ENCODE data around the gene CEP20.
"Not testable (repeated sequence)": the region's sequence is repeated elsewhere in the genome, so short reads cannot be mapped to it uniquely, and the experiment has no call there.

Gene CEP20, protein sequence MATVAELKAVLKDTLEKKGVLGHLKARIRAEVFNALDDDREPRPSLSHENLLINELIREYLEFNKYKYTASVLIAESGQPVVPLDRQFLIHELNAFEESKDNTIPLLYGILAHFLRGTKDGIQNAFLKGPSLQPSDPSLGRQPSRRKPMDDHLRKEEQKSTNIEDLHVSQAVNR

DNA sequence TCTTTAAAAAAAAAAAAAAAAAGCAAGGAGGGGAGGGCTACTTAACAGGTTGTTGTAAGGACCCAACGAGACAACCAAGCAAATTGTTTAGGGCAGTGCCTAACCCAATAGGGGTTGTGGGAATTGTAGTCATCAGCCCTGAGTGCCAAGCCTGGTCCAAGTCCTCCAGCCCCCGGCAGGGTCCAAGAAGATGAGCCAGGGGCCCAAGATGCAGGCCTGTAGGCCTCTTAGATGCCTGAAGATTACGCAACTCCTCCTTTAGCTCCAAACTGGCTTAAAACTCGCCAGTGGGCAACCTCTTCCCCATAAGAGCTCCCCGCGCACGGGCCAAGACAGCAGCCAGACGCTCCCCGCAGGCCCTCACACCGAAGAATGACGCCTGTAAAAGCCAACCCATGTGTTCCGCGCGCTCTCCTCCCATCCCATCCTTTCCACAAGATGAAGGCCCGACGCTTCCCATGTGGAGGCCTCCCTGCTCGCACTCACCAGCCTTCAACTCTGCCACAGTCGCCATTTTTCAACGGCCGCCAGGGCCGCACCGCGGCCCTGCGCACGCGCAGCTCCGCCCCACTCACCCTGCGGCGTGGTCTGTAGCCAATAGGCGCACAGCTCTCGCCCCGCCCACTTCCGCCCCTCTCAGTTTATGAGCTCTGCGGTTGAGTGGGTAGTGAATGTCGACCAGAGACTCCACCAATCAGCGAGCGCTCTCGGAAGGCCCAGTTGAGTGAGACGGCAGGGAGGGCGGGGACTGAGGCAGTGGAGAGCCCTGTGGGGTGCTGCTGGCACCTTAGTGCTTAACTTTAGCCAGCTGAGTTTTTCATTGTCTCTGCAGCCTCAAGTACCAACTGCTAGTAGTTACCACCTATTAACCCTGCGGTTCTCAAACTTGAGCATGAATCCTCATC is at the start of gene CEP20:
Gene CEP20, minus strand, starts transcription at position 532 of the 905 bp plus-strand sequence. Its CDS starts 18 bp downstream, at position 514.
- DNase-seq (ENCODE audit: low read depth in 2 of 2), result peak; percentile 100

DNA sequence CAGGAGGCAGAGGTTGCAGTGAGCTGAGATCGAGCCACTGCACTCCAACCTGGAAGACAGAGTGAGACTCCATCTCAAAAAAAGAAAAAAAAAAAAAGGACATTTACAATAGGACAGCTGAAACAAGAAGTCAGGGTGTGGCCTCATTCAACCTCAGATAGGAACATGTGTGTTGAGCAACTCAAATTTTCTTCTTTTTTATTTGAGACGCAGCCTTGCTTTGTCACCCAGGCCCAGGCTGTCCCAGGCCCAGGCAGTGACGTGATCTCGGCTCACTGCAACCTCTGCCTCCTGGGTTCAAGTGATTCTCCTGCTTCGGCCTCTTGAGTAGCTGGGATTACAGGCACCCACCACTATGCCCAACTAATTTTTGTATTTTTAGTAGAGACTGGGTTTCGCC is 48.4 kb upstream of the CEP20 start:
- not testable (repeated sequence) for DNase-seq (ENCODE audit: low read depth in 2 of 2)

DNA sequence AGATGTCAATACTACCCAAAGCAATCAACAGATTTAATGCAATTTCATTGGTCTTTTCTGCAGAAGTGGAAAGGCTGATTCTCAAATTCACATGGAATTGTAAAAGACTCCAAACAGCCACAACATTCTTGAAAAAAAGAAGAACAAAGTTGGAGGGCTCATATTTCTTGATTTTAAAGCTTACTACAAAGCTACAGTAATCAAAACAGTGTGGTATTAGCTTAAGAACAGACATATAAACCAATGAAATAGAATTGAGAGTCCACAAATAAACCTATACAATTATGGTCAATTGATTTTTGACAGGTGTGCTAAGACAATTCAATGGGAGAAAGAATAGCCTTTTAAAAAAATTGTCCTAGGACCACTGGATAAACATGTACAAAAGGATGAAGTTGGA is 46.6 kb upstream of the CEP20 start:
- no peak for DNase-seq (ENCODE audit: low read depth in 2 of 2)

DNA sequence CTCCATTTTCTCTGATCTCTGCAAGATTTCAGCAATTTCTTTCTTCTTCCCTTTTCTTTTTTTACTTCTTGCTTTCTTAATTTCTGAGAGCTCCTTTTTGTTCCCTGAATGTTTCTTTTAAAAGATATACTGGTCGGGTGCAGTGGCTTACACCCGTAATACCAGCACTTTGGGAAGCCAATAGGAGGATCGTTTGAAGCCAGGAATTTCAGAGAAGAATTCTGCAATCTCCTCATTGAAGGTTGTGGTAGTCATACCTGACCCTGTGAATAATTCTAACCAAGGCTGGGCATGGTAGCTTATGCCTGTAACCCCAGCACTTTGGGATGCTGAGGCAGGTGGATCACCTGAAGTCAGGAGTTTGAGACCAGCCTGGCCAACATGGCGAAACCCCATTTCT is 45.4 kb upstream of the CEP20 start:
- DNase-seq (ENCODE audit: low read depth in 2 of 2), result no peak

DNA sequence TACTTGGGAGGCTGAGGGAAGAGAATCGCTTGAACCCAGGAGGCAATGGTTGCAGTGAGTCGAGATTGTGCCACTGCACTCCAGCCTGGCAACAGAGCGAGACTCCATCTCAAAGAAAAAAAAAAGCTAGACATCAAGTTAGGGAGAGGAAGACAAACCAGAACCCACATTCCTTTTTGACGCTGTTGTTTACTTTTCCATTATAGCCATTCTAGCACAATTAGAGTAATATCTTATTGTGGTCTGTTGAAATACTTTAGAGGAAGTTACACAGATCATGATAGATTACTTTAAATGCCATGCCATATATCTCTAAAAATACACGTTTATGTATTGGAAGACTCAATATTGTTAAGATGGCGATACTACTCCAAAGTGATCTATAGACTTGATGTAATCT is 44.5 kb upstream of the CEP20 start:
- DNase-seq (ENCODE audit: low read depth in 2 of 2), result no peak

DNA sequence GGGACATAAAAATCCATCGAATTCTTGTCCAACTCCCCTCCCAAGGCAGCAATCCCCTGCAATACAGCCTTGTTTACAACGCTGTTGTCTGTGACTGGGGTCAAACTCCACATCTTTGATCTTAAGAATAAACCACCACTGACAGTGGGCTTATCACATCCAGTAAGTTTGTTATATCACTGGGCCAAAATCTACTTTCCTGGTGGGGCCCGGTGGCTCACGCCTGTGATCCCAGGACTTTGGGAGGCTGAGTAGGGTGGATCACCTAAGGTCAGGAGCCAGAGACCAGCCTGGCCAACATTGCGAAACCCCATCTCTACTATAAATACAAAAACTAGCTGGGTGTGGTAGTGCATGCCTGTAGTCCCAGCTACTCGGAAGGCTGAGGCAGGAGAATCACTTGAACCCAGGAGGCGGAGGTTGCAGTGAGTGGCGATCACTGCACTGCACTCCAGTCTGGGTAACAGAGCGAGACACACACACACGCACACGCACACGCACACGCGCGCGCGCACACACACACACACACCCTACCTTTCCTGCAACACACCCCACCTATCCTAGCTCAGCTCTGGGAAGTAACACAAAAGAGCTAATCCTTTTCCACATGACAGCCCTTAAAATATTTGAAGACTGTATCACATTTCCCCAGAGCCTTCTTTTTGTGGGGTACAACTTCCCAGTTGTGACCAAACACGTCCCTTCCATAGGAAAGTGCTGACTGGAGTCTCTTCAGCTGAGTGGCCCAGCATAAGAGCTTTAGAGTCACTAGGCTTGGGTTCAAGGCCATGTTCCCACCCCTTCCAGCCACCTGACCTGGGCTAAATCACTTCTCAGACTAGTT is 40.1 kb upstream of the CEP20 start:
- no peak for DNase-seq (ENCODE audit: low read depth in 2 of 2)

DNA sequence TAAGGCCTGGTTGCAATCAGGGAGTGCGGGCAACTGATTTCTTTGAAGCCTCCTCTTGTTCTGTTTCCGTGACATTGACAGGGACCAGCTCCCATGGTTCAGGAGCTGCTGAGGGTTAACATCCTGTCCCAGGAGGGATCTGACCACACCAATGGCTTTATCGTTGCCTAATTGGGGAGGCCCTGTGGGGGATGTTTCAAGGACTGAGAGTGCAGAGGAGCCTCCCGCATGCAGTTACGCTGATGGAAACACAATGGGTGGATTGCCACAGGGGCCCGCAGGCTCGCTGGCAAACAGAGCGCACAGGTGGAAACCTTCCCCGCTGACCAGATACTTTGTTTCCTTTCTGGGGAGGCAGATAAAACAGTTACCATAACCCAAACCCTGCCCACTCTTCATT is 37.2 kb upstream of the CEP20 start:
- DNase-seq (ENCODE audit: low read depth in 2 of 2), result no peak

DNA sequence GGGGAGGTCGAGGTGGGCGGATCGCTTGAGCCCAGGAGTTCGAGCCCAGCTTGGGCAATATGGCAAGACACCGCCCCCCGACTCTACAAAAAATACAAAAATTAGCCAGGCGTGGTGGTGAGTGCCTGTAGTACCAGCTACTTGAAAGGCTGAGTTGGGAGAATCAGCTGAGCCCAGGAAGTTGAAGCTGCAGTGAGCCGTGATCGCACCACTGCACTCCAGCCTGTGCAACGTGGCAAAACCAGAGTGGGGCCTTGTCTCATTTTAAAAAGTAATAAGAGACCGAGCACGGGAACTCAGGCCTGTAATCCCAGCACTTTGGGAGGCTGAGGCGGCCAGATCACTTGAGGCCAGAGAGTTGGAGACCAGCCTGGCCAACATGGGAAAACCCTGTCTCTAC is 36.6 kb upstream of the CEP20 start:
- DNase-seq (ENCODE audit: low read depth in 2 of 2), result no peak

DNA sequence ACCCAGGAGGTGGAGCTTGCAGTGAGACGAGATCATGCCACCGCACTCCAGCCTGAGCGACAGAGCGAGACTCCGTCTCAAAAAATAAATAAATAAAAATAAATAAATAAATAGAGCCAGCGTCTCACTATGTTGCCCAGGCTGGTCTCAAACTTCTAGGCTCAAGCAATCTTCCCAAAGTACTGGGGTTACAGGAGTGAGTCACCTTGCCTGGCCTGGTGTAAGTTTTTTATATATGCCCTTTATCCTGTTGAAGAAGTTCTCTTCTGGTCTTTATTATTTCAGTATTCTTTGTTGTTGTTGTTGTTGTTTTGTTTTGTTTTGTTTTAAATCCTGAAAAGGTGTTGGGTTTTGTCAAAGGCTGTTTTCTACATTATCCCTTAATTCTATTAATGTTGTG is 30.9 kb upstream of the CEP20 start:
- DNase-seq (ENCODE audit: low read depth in 2 of 2), result no peak

DNA sequence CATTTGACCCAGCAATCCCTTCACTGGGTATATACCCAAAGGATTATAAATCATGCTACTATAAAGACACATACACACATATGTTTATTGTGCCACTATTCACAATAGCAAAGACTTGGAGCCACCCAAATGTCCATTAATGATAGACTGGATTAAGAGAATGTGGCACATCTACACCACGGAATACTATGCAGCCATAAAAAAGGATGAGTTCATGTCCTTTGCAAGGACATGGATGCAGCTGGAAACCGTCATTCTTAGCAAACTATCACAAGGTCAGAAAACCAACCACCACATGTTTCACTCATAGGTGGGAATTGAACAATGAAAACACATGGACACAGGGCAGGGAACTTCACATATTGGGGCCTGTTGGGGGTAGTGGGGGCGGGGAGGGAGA is 29.9 kb upstream of the CEP20 start:
- not testable (repeated sequence) for DNase-seq (ENCODE audit: low read depth in 2 of 2)

DNA sequence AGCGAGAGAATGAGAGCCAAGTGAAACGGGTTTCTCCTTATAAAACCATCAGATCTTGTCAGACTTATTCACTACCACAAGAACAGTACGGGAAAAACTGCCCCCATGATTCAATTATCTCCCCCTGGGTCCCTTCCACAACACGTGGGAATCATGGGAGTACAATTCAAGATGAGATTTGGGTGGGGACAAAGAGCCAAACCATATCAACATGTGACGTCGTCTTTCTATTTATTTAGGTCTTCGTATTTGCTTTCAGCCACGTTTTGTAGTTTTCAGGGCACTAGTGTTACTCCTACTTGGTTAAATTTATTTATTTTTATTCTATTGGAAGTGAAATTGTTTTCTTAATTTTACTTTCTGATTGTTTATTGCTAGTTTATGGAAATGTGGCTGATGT is 27.9 kb upstream of the CEP20 start:
- no peak for DNase-seq (ENCODE audit: low read depth in 2 of 2)

DNA sequence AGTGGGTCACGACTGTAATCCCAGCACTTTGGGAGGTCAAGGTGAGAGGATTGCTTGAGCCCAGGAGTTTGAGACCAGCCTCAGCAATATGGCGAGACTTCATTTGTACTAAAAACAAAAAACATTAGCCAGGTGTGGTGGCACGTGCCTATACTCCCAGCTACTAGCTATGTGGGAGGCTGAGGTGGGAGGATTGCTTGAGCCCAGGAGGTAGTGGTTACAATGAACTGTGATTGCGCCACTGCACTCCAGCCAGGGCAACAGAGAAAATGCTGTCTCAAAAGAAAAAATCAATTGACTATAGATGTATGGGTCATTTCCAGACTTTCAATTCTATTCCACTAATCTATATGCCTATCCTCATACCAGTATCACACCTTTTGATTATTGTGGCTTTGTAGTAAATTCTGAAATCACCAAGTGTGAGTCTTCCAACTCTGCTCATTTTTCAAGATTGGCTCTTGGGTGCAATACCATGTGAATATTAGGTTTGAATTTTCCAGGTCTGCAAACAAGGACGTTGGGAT is 27.2 kb upstream of the CEP20 start:
- no peak for DNase-seq (ENCODE audit: low read depth in 2 of 2)

DNA sequence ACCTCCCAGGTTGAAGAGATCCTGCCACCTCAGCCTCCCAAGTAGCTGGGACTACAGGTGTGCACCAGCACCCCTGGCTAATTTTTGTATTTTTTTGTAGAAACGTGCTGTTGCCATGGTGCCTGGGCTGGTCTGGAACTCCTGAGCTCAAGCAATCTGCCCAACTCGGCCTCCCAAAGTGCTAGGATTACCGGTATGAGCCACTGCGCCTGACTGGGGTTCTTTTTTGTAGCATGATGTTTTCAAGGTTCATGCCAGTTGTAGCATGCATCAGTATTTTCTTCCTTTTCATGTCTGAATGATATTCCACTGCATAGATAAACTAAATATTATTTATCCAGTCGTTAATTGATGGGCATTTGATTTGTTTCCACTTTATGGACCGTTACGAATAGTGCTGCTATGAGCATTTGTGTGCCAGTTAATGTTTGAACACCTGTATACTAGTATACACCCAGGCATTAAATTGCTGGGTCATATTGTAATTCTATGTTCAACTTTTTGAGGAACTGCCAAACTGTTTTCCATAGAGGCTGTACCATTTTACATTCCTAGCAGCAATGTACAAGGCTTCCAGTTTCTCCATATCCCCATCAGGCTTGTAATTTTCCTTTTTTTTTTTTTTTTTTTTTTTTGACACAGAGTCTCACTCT is 24.8 kb upstream of the CEP20 start:
- DNase-seq (ENCODE audit: low read depth in 2 of 2), result no peak

DNA sequence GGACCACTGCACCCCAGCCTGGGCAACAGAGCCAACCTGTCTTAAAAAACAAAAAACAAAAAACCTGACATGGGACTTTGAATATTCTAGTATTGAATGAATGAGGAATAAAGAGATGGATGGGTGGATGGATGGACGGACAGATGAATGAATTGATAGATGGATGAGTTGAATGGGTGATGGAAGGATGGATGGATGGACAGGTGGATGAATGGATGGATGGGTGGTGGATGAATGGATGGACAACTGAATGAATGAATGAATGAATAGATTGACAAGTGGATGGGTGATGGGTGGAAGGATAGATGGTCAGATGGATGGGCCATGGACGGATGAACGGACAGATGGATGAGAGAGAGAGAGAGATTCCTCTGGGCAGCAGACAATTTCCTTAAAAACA is 22.8 kb upstream of the CEP20 start:
- DNase-seq (ENCODE audit: low read depth in 2 of 2), result no peak

DNA sequence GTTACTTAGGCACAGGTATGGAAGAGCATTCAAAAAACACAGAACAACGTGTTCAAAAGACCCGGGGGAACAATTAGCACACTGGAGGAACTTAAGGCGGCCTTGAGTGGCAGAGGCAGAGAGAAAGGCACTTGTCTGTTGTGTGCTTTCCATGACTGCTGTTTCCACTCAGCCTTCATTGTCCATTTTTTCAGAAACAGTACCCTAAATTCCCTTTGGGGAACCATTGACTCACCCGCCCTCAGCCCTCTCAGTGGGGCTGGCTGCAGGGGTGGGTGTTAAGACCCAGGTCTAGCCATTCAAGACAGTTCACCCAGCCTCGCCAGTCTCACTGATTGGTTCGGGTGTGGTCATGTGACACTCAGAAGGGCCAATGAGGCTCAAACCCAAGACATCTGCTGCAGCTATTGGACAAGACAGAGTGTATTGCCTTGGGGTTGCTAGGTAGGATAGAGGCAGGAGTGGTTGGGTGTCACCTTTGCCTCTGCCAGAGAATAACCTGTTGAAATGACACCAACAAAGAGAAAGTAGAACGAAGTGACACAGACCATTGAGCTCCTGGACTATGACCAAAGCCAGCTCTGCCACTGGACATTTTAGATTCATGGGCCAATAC is 19.6 kb upstream of the CEP20 start:
- no peak for DNase-seq (ENCODE audit: low read depth in 2 of 2)

DNA sequence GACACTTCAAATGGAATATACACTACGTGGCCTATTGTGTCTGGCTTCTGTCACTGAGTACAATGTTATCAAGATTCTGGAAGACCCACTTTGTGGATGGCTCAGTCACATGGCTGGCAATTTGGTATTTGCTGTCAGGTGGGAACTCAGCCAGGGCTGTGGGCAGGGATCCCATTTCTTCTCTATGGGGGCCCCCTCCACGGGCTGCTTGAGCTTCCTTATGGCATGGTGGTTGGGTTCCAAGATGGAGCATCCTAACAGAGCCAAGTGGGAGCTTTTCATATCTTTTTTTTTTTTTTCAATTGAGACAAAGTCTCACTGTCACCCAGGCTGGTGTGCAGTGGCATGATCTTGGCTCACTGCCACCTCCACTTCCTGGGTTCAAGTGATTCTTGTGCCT is 18.0 kb upstream of the CEP20 start:
- no peak for DNase-seq (ENCODE audit: low read depth in 2 of 2)

DNA sequence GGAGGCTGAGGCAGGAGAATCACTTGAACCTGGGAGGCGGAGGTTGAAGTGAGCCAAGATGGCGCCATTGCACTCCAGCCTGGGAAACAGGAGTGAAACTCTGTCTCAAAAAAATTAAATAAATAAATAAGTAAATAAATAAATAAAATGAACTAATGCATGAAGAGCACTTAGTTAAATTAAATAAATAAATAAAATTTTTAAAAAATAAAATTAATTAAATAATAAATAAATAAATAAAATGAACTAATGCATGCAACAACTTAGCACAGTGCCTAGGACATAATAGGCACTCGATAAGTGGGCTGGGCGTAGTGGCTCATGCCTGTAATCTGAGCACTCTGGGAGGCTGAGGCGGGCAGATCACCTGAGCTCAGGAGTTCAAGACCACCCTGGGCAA is 15.6 kb upstream of the CEP20 start:
- no peak for DNase-seq (ENCODE audit: low read depth in 2 of 2)

DNA sequence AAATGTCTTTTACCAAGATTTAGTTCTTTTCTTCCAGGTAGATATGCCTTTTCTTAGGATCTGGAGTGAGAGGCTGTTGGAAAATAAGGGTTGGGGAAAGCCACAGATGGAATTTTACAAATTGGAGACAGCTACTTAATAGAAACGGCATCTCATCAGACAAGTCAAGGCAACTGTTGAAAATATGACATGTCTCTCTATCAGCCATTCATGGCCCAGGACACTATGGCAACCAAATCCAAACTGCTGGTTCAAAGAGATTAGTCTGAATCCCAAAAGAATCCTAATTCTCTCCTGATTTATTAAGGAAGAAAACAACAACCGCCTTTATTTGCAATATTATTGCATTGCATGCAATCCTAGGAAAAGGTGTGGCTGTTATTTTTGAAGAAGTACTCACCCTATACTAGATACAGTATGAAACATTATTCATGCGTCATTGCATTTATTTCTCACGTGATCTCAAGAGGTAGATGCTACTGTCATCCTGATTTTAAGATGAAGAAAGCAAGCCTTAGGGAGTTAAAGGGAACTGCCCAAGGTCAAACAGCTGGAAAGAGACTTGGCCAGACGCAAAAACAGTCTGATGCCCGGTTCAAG is 12.6 kb upstream of the CEP20 start:
- no peak for DNase-seq (ENCODE audit: low read depth in 2 of 2)

DNA sequence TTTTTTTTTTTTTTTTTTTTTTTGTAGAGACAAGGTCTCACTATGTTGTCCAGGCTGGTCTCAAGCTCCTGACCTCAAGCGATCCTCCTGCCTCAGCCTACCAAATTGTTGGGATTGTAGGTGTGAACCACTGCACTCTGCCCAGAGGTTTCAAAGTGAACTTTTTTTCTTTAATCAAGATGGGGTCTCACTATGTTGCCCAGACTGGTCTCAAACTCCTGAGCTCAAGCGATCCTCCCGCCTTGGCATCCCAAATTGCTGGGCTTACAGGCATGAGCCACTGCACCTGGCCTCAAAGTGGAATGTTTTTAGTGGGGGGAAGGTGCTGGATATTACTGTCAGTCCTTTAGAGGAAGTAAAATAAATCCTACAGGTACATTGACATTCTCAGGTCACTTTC is 12.0 kb upstream of the CEP20 start:
- DNase-seq (ENCODE audit: low read depth in 2 of 2), result no peak

DNA sequence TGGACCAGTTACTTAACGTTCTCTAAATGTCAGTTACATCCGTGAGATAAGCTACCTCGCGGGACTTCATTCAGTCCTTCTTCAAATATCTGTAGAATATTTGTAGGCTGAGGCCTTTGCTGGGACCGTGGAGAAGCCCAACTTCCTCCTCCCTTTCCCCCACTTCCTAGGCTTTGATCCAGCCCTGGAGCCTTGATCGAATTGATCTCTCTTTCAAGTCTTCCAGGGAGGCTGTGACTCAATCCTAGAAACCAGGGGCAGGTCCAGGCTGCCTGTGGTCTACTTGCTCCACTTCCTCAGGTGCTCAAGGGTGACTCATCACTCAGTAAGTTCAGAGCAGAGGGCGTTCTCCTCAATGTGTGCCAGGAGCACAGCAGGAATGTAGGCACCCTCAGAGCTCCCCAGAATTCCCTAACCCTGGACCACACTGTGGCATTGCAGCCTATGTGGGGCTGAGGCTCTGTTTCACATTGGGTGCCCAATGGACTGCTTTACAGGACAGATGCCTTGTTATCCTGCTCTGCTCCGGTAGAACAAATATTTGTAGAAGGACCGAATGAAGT is 11.2 kb upstream of the CEP20 start:
- DNase-seq (ENCODE audit: low read depth in 2 of 2), result no peak

DNA sequence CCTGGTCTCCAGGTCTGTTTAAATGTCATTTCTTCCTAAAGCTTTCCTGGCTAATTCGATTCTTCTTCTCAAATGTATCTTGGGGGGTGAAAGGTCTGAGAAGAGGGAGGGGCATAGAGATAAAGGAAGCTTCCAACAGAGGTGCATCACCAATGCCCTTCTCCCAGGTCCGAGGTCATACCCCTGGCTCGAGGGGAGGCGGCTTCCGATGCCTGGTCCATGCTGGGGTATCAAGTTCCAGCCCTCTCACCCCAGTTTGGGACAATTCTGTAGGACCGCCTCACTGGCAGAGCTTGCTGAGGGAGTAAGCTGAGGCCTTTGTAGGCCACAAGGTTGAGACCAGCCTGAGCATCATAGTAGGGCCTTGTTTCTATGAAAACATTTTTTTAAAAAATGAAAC is 10.3 kb upstream of the CEP20 start:
- DNase-seq (ENCODE audit: low read depth in 2 of 2), result no peak
